LNCAP (cell line): ENCODE data around the gene COL23A1.

Source experiments
- CTCF ChIP-seq: fragments of 450-650 bp; IDR thresholded peaks from 2 replicates; pipeline ENCODE4 v1.5.1; 2017; ENCODE audit warnings: mild to moderate bottlenecking

Gene COL23A1

GRCh38 chr5:178328826-178329730, 261.1 kb downstream of the COL23A1 start:
- TF ChIP-seq CTCF: no peak

GRCh38 chr5:178327931-178328711, 262.1 kb downstream of the COL23A1 start:
- no peak for TF ChIP-seq CTCF

GRCh38 chr5:178327446-178327845, 262.7 kb downstream of the COL23A1 start:
- no peak for TF ChIP-seq CTCF

- TF ChIP-seq CTCF: no peak
These were observed 263.8 kb downstream of the COL23A1 start for GRCh38 chr5:178326374-178326715.

- TF ChIP-seq CTCF: no peak
These were observed 264.4 kb downstream of the COL23A1 start for GRCh38 chr5:178325679-178326373.

GRCh38 chr5:178325311-178325678, 264.9 kb downstream of the COL23A1 start:
- no peak for TF ChIP-seq CTCF

- TF ChIP-seq CTCF: no peak
These were observed 265.5 kb downstream of the COL23A1 start for GRCh38 chr5:178324481-178325310.
